ENCODE measurements around the gene RIC8B.

Gene RIC8B

GRCh38 chr12:106847861-106848260 lies 73.4 kb downstream of the RIC8B start:
- no peak overlapping the region for H3K4me3 ChIP-seq (ENCODE audit: low read depth, low read length)
- no peak for TF ChIP-seq CTCF (IDR thresholded peaks at IDR 0.05; ENCODE audit: borderline replicate concordance, insufficient read depth, low read depth, low read length)

- H3K4me3 ChIP-seq (ENCODE audit: low read depth, low read length) = no peak overlapping the region
- TF ChIP-seq CTCF (IDR thresholded peaks at IDR 0.05; ENCODE audit: borderline replicate concordance, insufficient read depth, low read depth, low read length) = no peak
These were observed 76.8 kb downstream of the RIC8B start for GRCh38 chr12:106851306-106851705.

GRCh38 chr12:106854723-106855122 lies 80.2 kb downstream of the RIC8B start:
- H3K4me3 ChIP-seq (ENCODE audit: low read depth, low read length) = no peak overlapping the region
- no peak for TF ChIP-seq CTCF (IDR thresholded peaks at IDR 0.05; ENCODE audit: borderline replicate concordance, insufficient read depth, low read depth, low read length)

- no peak for TF ChIP-seq CTCF (IDR thresholded peaks at IDR 0.05; ENCODE audit: borderline replicate concordance, insufficient read depth, low read depth, low read length)
- no peak overlapping the region for H3K4me3 ChIP-seq (ENCODE audit: low read depth, low read length)
These were observed 80.8 kb downstream of the RIC8B start for GRCh38 chr12:106855221-106855758.

GRCh38 chr12:106861984-106862916 lies 87.8 kb downstream of the RIC8B start:
- no peak overlapping the region for H3K4me3 ChIP-seq (ENCODE audit: low read depth, low read length)
- no peak for TF ChIP-seq CTCF (IDR thresholded peaks at IDR 0.05; ENCODE audit: borderline replicate concordance, insufficient read depth, low read depth, low read length)

- no peak overlapping the region for H3K4me3 ChIP-seq (ENCODE audit: low read depth, low read length)
- TF ChIP-seq CTCF (IDR thresholded peaks at IDR 0.05; ENCODE audit: borderline replicate concordance, insufficient read depth, low read depth, low read length) = no peak
These were observed 88.7 kb downstream of the RIC8B start for GRCh38 chr12:106863189-106863588.

GRCh38 chr12:106865683-106866082 lies 91.2 kb downstream of the RIC8B start:
- no peak for TF ChIP-seq CTCF (IDR thresholded peaks at IDR 0.05; ENCODE audit: borderline replicate concordance, insufficient read depth, low read depth, low read length)

More at GRCh38 chr12:106865683-106866082, 91.2 kb downstream of the RIC8B start:
- H3K4me3 ChIP-seq (ENCODE audit: low read depth, low read length) = no peak overlapping the region
